K562 (cell line): ENCODE results near the gene MC1R. TPM values are rescaled to one million over a fixed set of nuclear protein-coding genes. Genes with fewer than 3 reads are reported as not detected.

Experiments
- ATF6 ChIP-seq: sonication (generic); formaldehyde crosslinking; IDR thresholded peaks from 2 replicates; pipeline ENCODE4 v1.4.0; 2020; ENCODE audit warnings: mild to moderate bottlenecking, missing genetic modification reagents
- E2F5 ChIP-seq: sonication (generic); formaldehyde crosslinking; IDR thresholded peaks from 2 replicates; pipeline ENCODE4 v1.8.0; 2022; ENCODE audit warnings: mild to moderate bottlenecking, missing genetic modification reagents
- KHSRP ChIP-seq: fragments of 450-650 bp; IDR thresholded peaks from 2 replicates; pipeline ENCODE4 v1.6.1; 2017
- ZBTB11 ChIP-seq, 3 experiments: fragments of 200-800 bp in 1 of 3; fragments of 250-450 bp in 1 of 3; fragments of 450-650 bp in 1 of 3; sonication (Bioruptor Pico) in 1 of 3; sonication (Bioruptor generic) in 1 of 3; formaldehyde crosslinking in 1 of 3; IDR thresholded peaks; 2 replicates each; pipeline versions ENCODE4 v1.6.1 to v1.8.0; 2016 to 2022; ENCODE audit warnings: mild to moderate bottlenecking in 2 of 3, missing genetic modification characterization in 2 of 3, missing compliant biosample characterization in 1 of 3, moderate library complexity in 1 of 3
- ZNF24 ChIP-seq: fragments of 450-650 bp; IDR thresholded peaks from 2 replicates; pipeline ENCODE4 v1.6.1; 2016
- ZNF57 ChIP-seq: fragments of 450-650 bp; formaldehyde crosslinking; IDR thresholded peaks from 2 replicates; pipeline ENCODE4 v1.4.0; 2020; ENCODE audit warnings: mild to moderate bottlenecking, moderate library complexity
- ZNF592 ChIP-seq: fragments of 450-650 bp; IDR thresholded peaks from 2 replicates; pipeline ENCODE4 v1.6.1; 2017; ENCODE audit warnings: antibody characterized with exemption, mild to moderate bottlenecking
- ZNF609 ChIP-seq: sonication (generic); formaldehyde crosslinking; IDR thresholded peaks from 2 replicates; pipeline ENCODE4 v1.8.1; 2023; ENCODE audit warnings: missing genetic modification reagents, mild to moderate bottlenecking, borderline replicate concordance
- ZNF717 ChIP-seq: fragments of 250-450 bp; sonication (Bioruptor Pico); IDR thresholded peaks from 2 replicates; pipeline ENCODE4 v1.5.0; 2021
- ZZZ3 ChIP-seq: fragments of 450-650 bp; IDR thresholded peaks from 2 replicates; pipeline ENCODE4 v1.6.1; 2016; ENCODE audit warnings: antibody characterized with exemption, mild to moderate bottlenecking, moderate library complexity
- polyA plus RNA-seq, 8 experiments: library from polyadenylated mRNA; depleted of rRNA in 4 of 8; stranded (reverse) in 5 of 8; unstranded in 3 of 8; fragments of >200 nt; fragmentation: Nextera tagmentation in 2 of 8; fragmentation: Illumina TruSeq in 1 of 8; extraction: Ambion mirVana in 2 of 8; extraction: Trizol in 1 of 8; gene quantifications; 2 replicates each; pipeline versions ENCODE4 v1.2.1 to v1.2.3, GENCODE V29; 2011 to 2014; ENCODE audit warnings: inconsistent platforms in 1 of 8, missing spikeins in 1 of 8
- total RNA-seq, 7 experiments: library from RNA; depleted of rRNA in 6 of 7; stranded (reverse); fragments of >200 nt in 6 of 7; fragmentation: Illumina TruSeq in 2 of 7; extraction: Trizol in 2 of 7; gene quantifications; 2 replicates each; pipeline versions ENCODE4 v1.2.1 to v1.2.3, GENCODE V29; 2011 to 2021; ENCODE audit warnings: low replicate concordance in 1 of 7

The MC1R gene
- total and polyA plus RNA-seq, 9 of the 15 experiments (the other 6 are each of a cell fraction or from before 2014, with no cell fraction given) = 0.14 to 5.3 (median 2.5) TPM; not detected in 1

- no peak for TF ChIP-seq ATF6 (CRISPR knock-in tag)
- no peak for TF ChIP-seq ZNF24
- peak in 1 of 3 experiments; percentile 64; a peak in 2 of 6 replicates for TF ChIP-seq ZBTB11 (CRISPR knock-in tag; IDR thresholded peaks at IDR 0.05)
- TF ChIP-seq ZNF717 (CRISPR knock-in tag) = no peak
- TF ChIP-seq E2F5 (CRISPR knock-in tag) = no peak; the same call in 1 of the 2 replicates
- TF ChIP-seq ZNF609 (CRISPR knock-in tag) = no peak
- TF ChIP-seq ZNF592 = peak; percentile 97
- TF ChIP-seq KHSRP = no peak
- no peak for TF ChIP-seq ZNF57 (CRISPR knock-in tag)
- TF ChIP-seq ZZZ3 = peak; percentile 70; the same call in 1 of the 2 replicates
These were observed 45.3 kb upstream of the MC1R start, which contains the start of gene TCF25 (continued) for GRCh38 chr16:89873109-89873971.
